COLO829 (cell line): ENCODE data around the gene NOS2.
A peak's percentile ranks its signal among the peaks of the same experiment; 100 is the strongest.

ENCODE experiments used
- DNase-seq: peaks from one replicate; pipeline ENCODE4 v3.0.0; 2012; ENCODE audit warnings: low spot score

NOS2 gene

GRCh38 chr17:27818401-27819105 lies 18.2 kb upstream of the NOS2 start:
- no peak for DNase-seq

- no peak for DNase-seq
Measured at GRCh38 chr17:27817731-27818130, 17.4 kb upstream of the NOS2 start.

- no peak for DNase-seq
Measured at GRCh38 chr17:27816946-27817345, 16.6 kb upstream of the NOS2 start.

GRCh38 chr17:27811961-27812360 lies 11.6 kb upstream of the NOS2 start:
- no peak for DNase-seq

GRCh38 chr17:27810902-27811557 lies 10.7 kb upstream of the NOS2 start:
- no peak for DNase-seq

GRCh38 chr17:27810211-27810901 lies 10.0 kb upstream of the NOS2 start:
- no peak for DNase-seq

DNA sequence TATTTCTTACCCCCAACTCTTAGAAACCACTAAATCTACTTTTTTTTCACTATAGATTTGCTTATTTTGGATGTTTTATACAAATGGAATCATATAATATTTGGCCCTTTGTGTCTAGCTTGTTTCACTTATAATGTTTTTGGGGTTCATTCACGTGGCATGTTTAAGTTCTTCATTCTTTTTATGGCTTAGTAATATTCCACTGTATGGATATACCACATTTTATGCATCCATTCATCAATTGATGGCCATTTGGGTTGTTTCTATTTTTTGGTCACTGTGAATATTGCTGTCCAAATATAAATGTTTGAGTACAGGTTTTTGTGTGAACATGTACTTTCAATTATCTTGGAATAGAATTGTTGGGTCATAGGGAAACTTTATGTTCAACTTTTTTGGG lies 9.2 kb upstream of the NOS2 start:
- no peak for DNase-seq

GRCh38 chr17:27808628-27809027 lies 8.3 kb upstream of the NOS2 start:
- no peak for DNase-seq

- no peak for DNase-seq
Measured at GRCh38 chr17:27807567-27808470, 7.5 kb upstream of the NOS2 start.

DNA sequence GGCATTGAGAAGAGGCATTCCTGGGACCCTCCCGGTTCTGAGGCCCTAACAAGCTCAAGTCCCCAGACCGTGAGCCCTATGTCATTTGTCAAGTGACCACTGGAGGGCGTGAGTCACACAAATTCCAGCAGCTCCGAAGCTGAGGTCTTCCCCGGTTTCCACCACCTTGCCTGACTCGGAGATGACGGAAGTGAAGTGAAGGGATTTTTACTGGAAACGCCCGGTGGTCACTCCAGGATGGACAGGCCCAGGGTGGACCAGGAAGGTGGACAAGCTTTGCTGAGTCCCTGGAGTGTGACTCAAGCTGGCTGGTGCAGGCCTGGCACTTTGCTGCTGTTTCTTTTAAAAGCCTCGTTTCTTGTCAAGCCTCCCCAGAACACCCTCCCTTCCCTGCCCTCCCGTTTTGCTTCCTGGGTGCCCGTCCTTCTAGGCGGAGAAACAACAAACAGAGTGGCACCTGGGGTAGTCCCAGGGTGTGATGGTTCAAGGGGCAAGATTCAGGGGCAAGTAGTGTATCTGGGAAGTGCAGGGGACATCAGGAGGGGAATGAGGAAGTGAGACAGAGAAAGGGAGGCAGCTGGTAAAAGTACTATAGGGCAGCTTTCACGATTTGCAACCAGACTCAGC lies 5.3 kb upstream of the NOS2 start:
- peak; percentile 84 for DNase-seq

DNA sequence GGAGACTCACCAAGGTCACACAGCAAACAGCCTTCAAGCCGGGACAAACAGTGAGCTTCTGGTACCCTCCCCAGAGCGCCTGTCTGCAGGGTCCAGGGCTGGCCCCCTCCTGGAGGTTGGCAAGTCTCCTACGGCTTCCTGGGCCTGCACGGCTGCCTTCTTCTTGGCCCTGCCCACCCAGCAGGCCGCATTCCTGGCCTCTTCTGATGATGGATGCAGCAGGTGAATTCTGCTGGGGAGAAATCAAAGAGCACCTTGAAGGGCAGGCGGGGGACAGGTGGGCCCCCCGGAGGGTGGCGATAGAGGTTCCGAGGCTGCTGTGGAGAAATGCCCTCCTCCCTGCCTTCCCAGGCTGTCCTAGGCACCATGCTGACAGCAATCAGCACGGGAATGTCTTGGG lies 3.8 kb upstream of the NOS2 start:
- DNase-seq: no peak

DNA sequence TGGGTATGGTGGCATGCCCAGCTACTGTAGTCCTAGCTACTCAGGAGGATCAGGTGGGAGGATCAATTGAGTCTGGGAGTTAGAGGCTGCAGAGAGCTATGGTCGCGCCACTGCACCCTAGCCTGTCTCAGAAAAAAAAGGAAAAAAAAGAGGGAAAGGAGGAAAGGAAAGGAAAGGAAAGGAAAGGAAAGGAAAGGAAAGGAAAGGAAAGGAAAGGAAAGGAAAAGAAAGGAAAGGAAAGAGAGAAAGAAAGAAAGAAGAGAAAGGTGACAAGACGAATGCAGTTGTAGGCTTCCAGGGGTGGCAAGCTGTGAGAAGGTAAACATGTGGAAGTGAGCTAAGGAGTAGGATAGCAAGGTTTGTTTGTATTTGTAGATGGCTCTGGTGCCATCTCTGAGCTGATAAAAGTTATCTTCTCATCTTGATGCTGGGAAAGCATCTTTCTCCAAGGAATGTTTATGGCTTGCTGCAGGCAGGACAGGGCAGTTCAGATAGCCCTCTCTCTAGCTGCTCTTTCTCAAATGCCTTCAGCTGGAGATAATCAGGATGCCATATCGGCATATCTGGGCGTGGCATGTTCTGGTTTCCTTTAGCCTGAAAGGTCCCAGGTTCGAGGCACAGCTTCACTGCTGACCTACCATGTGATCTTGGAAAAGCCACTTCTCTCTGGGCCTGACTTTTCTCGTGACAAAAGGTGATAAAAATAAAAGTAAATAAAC lies 2.8 kb upstream of the NOS2 start:
- DNase-seq: no peak

DNA sequence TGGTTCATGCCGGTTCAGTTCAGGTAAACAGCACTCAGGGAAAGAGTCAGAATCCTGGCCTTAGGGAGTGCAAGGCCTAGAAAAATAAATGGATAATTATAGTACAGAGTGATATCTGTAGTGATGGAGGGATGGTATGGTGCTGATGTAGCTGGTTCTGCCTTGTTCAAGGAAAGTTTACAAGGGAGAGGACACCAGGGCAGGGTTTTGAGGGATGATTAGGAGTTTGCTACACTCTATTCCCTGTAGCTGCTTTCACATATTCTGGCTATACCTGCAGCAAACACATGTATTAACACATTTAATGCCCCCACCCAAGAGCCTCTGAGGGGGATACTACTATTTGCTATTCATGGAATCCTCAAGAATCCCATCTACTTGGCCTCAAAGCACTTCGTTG lies 1.7 kb upstream of the NOS2 start:
- DNase-seq: no peak

- DNase-seq: no peak
Measured at GRCh38 chr17:27798376-27798775, 2.0 kb downstream of the NOS2 start.

DNA sequence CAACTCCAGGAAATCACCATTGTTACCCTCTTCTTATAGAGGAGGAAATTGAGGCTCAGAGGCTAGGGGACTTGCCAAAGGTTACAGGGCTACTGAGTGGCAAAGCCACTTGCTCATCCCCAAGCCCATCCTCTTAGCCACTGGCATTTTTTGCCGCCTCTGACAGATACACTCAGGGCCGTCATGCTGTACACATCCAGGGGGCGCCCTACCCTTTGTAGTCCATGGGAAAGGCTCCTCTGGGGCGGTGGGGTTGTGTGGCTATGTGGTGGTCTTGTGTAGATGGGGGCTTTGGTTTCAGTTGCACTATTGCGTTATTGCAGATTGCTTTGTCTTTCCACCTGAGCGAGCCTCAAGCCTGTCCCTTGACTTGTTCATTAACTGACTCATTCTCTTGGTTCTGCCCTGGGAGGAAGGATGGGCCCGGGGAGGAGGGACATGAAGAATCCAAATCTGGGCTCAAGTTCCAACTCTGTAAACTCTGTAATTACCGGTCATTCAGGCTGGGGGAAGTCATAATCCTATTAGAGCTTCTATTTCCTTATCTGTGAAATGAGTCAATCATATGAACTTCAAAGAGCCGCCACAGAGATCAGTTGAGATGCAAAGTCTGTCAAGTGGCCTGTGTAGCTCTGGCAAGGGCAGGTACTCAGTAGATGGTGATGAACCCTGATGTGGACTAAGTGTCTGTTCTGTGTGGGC lies 2.8 kb downstream of the NOS2 start:
- DNase-seq: no peak

- no peak for DNase-seq
Measured at GRCh38 chr17:27793906-27794569, 6.3 kb downstream of the NOS2 start.

- DNase-seq: no peak
Measured at GRCh38 chr17:27793168-27793905, 7.0 kb downstream of the NOS2 start.

GRCh38 chr17:27792095-27792494 lies 8.2 kb downstream of the NOS2 start:
- no peak for DNase-seq

DNA sequence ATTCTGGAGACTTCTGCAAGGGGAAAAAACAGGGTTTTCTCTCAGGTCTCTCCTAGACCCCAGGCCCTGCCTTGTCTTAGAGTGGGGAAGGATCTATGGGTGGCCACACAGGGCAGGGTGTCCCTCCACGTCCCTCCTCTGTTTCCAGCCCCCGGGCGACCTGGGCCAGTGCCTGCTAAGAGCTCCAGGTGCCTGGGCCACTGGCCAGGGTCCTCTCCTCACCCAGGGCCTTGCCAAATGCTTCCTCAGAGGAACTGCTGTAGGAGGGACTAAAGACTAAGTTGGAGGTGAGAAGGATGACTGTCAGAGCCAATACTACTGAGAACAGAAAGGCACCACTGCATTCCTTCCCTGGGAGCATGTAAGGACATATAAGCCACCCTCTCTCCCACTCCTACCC lies 11.4 kb downstream of the NOS2 start:
- no peak for DNase-seq
